WTC11 (cell line): ENCODE data around the gene SLC7A14. TPM values are rescaled to one million over a fixed set of nuclear protein-coding genes. Genes with fewer than 3 reads are reported as not detected.

Experiments used
- ATAC-seq: fragments of 200-7000 bp; cut with Tn5 transposase; 2 replicates; pipeline ENCODE4 v1.10.0; 2021; ENCODE audit warnings: mild to moderate bottlenecking, moderate library complexity
- CTCF ChIA-PET: fragments of 300-600 bp; sonication (Branson Sonifier 250); formaldehyde crosslinking; loops from one replicate; lab custom pipeline; 2021; ENCODE audit warnings: antibody characterized with exemption; lab: Charles Lee
- POLR2A ChIA-PET: fragments of 350-600 bp; sonication (Branson Sonifier 250); formaldehyde crosslinking; loops from one replicate; lab custom pipeline; 2021; ENCODE audit warnings: antibody characterized with exemption; lab: Charles Lee
- DNase-seq: peaks from one replicate; pipeline ENCODE4 v3.0.0; 2021; ENCODE audit warnings: low spot score
- H3K27ac Mint-ChIP-seq: 2 replicates; pipeline ENCODE4 v1.8.0; 2021; ENCODE audit warnings: mixed read lengths
- H3K27me3 Mint-ChIP-seq: 2 replicates; pipeline ENCODE4 v1.8.0; 2021; ENCODE audit warnings: low read depth, mild to moderate bottlenecking, moderate library complexity, mixed read lengths
- H3K36me3 Mint-ChIP-seq: 2 replicates; pipeline ENCODE4 v1.8.0; 2021; ENCODE audit warnings: mixed read lengths
- H3K4me1 Mint-ChIP-seq: 2 replicates; pipeline ENCODE4 v1.8.0; 2022; ENCODE audit warnings: mixed read lengths
- H3K4me3 Mint-ChIP-seq: 2 replicates; pipeline ENCODE4 v1.8.0; 2021; ENCODE audit warnings: mild to moderate bottlenecking, moderate library complexity, mixed read lengths
- H3K9me3 Mint-ChIP-seq: 2 replicates; pipeline ENCODE4 v1.8.0; 2021; ENCODE audit warnings: mixed read lengths
- FOXK1 ChIP-seq: sonication (generic); formaldehyde crosslinking; IDR thresholded peaks from 2 replicates; pipeline ENCODE4 v1.8.0; 2022; ENCODE audit warnings: mild to moderate bottlenecking, moderate library complexity, missing genetic modification reagents
- FOXP1 ChIP-seq: sonication (generic); formaldehyde crosslinking; IDR thresholded peaks from 2 replicates; pipeline ENCODE4 v1.8.0; 2022; ENCODE audit warnings: missing genetic modification reagents, mild to moderate bottlenecking, moderate library complexity, borderline replicate concordance
- FOXP4 ChIP-seq: sonication (generic); formaldehyde crosslinking; IDR thresholded peaks from 2 replicates; pipeline ENCODE4 v1.8.0; 2022; ENCODE audit warnings: mild to moderate bottlenecking, missing genetic modification reagents
- GABPB1 ChIP-seq: sonication (generic); formaldehyde crosslinking; IDR thresholded peaks from 2 replicates; pipeline ENCODE4 v1.8.1; 2023; ENCODE audit warnings: mild to moderate bottlenecking, missing genetic modification reagents
- GRHL2 ChIP-seq: fragments of 250-450 bp; sonication (Bioruptor Pico); IDR thresholded peaks from 2 replicates; pipeline ENCODE4 v1.8.0; 2022; ENCODE audit warnings: mild to moderate bottlenecking, moderate library complexity; ENCODE audit not compliant: insufficient replicate concordance, severe bottlenecking
- HMGXB4 ChIP-seq: sonication (generic); formaldehyde crosslinking; IDR thresholded peaks from 2 replicates; pipeline ENCODE4 v1.8.1; 2023; ENCODE audit warnings: mild to moderate bottlenecking, moderate library complexity, missing genetic modification reagents
- KAT7 ChIP-seq: sonication (generic); formaldehyde crosslinking; IDR thresholded peaks from 2 replicates; pipeline ENCODE4 v1.8.1; 2023; ENCODE audit warnings: missing genetic modification reagents, mild to moderate bottlenecking, borderline replicate concordance
- MXD4 ChIP-seq: fragments of 250-450 bp; sonication (Bioruptor Pico); IDR thresholded peaks from 2 replicates; pipeline ENCODE4 v1.8.0; 2021; ENCODE audit warnings: mild to moderate bottlenecking, moderate library complexity, borderline replicate concordance
- NFE2L1 ChIP-seq: sonication (generic); formaldehyde crosslinking; IDR thresholded peaks from 2 replicates; pipeline ENCODE4 v1.8.1; 2023; ENCODE audit warnings: missing genetic modification reagents
- ZNF138 ChIP-seq: sonication (generic); formaldehyde crosslinking; conservative IDR thresholded peaks from 2 replicates; pipeline ENCODE4 v1.8.1; 2022; ENCODE audit warnings: mild to moderate bottlenecking, moderate library complexity, missing genetic modification reagents
- ZNF232 ChIP-seq: sonication (generic); formaldehyde crosslinking; IDR thresholded peaks from 2 replicates; pipeline ENCODE4 v1.8.0; 2022; ENCODE audit warnings: mild to moderate bottlenecking, missing genetic modification reagents
- ZNF317 ChIP-seq: sonication (generic); formaldehyde crosslinking; IDR thresholded peaks from 2 replicates; pipeline ENCODE4 v1.8.1; 2023; ENCODE audit warnings: low read depth, mild to moderate bottlenecking, moderate library complexity, missing genetic modification reagents, borderline replicate concordance
- ZNF396 ChIP-seq: fragments of 250-450 bp; sonication (Bioruptor Pico); IDR thresholded peaks from 2 replicates; pipeline ENCODE4 v1.8.0; 2021; ENCODE audit warnings: mild to moderate bottlenecking, moderate library complexity, borderline replicate concordance
- ZNF423 ChIP-seq: fragments of 250-450 bp; sonication (Bioruptor Pico); IDR thresholded peaks from 2 replicates; pipeline ENCODE4 v2.1.2; 2022; ENCODE audit warnings: mild to moderate bottlenecking, moderate library complexity
- ZSCAN18 ChIP-seq: fragments of 250-450 bp; sonication (Bioruptor Pico); IDR thresholded peaks from 2 replicates; pipeline ENCODE4 v2.1.2; 2022; ENCODE audit warnings: mild to moderate bottlenecking, moderate library complexity
- total RNA-seq: library from RNA; stranded (reverse); gene quantifications from 3 replicates; pipeline ENCODE4 v1.2.3, GENCODE V29; 2021
- TF ChIP-seq, protein P1 (sequence below): sonication (generic); formaldehyde crosslinking; IDR thresholded peaks from 2 replicates; pipeline ENCODE4 v1.8.1; 2022; ENCODE audit warnings: missing genetic modification reagents, borderline replicate concordance
- TF ChIP-seq, protein P2 (sequence below): sonication (generic); formaldehyde crosslinking; IDR thresholded peaks from 2 replicates; pipeline ENCODE4 v1.8.0; 2022; ENCODE audit warnings: mild to moderate bottlenecking, missing genetic modification reagents

SLC7A14 gene
- total RNA-seq, 1 experiment from 2014 or later: 0.68 TPM

DNA sequence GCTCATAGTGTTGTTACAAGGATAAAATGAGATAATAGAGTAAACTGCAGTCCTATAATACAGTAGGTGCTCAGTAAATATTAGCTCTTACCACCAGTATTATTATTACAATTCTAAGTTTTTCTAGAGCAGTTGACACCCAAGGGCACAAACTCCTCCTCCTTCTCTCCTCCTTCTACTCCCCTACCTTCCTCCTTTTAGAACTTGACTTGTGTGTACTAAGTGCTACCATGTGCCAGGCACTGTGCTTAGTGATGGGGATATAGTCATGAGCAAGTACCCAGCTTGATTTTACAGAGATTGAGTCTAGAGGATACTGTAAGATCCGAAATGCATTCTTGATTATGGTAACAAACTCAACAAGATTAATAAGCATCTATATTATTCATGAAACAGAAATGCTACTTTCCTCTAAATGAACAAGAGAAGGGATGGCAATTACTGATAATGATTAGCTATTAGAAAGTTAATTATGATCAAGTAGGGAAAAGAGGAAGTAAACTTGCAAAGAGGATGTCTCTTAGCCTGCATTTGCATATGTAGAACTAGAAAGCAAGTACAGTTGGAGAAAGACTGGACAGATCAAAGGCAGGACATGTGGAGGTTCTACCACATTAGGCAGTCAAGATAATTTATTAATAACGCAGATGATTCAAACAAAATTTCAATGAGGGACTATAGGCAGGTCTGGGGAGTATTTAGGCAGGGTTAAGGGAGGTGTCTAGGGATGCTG, 94.9 kb downstream of the SLC7A14 start:
- ChIA-PET CTCF (interaction anchor here (1.0 to 1.5 kb wide), 3 partner anchors 9 to 79 kb away, joined by 3 to 5 read pairs (median 4); no protein-coding TSS in a partner anchor), POLR2A (no interaction called here)

More for the DNA sequence above, 94.9 kb downstream of the SLC7A14 start:
- no peak overlapping the region for H3K4me3 Mint-ChIP-seq
- H3K4me1 Mint-ChIP-seq: peaks cover 25% of the 10 kb centered on the region
- DNase-seq (no peak), ATAC-seq (no peak)
- no peaks in the 10 kb centered on the region for H3K36me3 Mint-ChIP-seq
- H3K27ac Mint-ChIP-seq: no peak overlapping the region
- TF ChIP-seq GABPB1 (CRISPR knock-in tag) (no peak), HMGXB4 (CRISPR knock-in tag) (no peak), ZNF138 (CRISPR knock-in tag) (no peak), ZNF396 (CRISPR knock-in tag) (no peak), FOXP4 (CRISPR knock-in tag) (no peak), MXD4 (CRISPR knock-in tag) (no peak), ZNF423 (CRISPR knock-in tag) (no peak), ZNF232 (no peak), ZSCAN18 (no peak), NFE2L1 (CRISPR knock-in tag) (no peak), ZNF317 (no peak), FOXK1 (CRISPR knock-in tag) (no peak), GRHL2 (CRISPR knock-in tag) (no peak), KAT7 (CRISPR knock-in tag) (no peak), FOXP1 (CRISPR knock-in tag) (no peak)
- TF ChIP-seq, protein P1, sequence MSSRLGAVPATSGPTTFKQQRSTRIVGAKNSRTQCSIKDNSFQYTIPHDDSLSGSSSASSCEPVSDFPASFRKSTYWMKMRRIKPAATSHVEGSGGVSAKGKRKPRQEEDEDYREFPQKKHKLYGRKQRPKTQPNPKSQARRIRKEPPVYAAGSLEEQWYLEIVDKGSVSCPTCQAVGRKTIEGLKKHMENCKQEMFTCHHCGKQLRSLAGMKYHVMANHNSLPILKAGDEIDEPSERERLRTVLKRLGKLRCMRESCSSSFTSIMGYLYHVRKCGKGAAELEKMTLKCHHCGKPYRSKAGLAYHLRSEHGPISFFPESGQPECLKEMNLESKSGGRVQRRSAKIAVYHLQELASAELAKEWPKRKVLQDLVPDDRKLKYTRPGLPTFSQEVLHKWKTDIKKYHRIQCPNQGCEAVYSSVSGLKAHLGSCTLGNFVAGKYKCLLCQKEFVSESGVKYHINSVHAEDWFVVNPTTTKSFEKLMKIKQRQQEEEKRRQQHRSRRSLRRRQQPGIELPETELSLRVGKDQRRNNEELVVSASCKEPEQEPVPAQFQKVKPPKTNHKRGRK (CRISPR knock-in tag): no peak
- TF ChIP-seq, protein P2, sequence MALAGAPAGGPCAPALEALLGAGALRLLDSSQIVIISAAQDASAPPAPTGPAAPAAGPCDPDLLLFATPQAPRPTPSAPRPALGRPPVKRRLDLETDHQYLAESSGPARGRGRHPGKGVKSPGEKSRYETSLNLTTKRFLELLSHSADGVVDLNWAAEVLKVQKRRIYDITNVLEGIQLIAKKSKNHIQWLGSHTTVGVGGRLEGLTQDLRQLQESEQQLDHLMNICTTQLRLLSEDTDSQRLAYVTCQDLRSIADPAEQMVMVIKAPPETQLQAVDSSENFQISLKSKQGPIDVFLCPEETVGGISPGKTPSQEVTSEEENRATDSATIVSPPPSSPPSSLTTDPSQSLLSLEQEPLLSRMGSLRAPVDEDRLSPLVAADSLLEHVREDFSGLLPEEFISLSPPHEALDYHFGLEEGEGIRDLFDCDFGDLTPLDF (CRISPR knock-in tag): no peak
- H3K9me3 Mint-ChIP-seq: peaks cover 6% of the 10 kb centered on the region; the same call in 1 of the 2 replicates
- H3K27me3 Mint-ChIP-seq: no peaks in the 10 kb centered on the region; the same call in 1 of the 2 replicates
